IPS-18c (cell line): ENCODE data around the gene IMMP2L.
"Not testable (repeated sequence)": the region's sequence is repeated elsewhere in the genome, so short reads cannot be mapped to it uniquely, and the experiment has no call there.

Experiments
- H3K4me3 ChIP-seq: 2 replicates; pipeline ENCODE4 v1.7.0; 2013; ENCODE audit warnings: low read depth, mild to moderate bottlenecking, low read length, moderate library complexity; ENCODE audit not compliant: insufficient read depth
- H3K9me3 ChIP-seq: one replicate; pipeline ENCODE4 v1.6.1; 2013; ENCODE audit warnings: mild to moderate bottlenecking, low read length, moderate library complexity; ENCODE audit not compliant: control insufficient read depth, insufficient read depth

IMMP2L gene

DNA sequence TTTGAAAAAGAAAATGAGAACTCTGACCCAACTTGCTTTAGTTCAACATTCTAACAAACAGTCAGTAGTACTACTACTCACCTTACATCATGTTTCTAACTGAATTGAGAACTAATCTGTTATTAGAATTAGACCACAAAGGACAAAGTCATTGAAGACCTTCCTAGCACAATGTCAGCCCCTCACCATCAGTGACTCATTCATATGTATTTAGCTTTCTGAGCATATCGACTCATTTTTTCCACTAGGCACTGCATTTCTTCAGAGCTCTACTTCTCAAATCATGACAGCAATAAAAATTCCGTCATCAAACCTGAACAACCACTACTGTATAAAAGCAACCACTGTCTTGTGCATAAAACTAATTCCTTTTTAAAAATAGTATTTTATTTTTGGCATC lies 475.8 kb downstream of the IMMP2L start:
- no peaks in the 10 kb centered on the region for H3K9me3 ChIP-seq
- H3K4me3 ChIP-seq, result no peak overlapping the region

DNA sequence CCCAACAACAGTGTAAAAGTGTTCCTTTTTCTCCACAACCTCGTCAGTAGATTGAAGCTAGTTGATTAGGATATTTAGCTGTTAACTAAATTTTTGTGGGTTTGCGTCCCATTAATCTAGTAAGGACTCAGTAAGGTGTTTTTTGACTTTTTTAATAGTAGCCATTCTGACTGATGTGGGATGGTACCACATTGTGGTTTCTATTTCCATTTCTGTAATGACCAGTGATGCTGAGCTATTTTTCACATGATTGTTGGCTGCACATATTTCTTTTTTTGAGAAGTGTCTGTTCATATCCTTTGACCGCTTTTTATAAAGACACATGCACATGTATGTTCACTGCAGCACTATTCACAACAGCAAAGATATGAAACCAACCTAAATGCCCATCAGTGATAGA lies 476.9 kb downstream of the IMMP2L start:
- H3K9me3 ChIP-seq, result no peaks in the 10 kb centered on the region
- no peak overlapping the region for H3K4me3 ChIP-seq

DNA sequence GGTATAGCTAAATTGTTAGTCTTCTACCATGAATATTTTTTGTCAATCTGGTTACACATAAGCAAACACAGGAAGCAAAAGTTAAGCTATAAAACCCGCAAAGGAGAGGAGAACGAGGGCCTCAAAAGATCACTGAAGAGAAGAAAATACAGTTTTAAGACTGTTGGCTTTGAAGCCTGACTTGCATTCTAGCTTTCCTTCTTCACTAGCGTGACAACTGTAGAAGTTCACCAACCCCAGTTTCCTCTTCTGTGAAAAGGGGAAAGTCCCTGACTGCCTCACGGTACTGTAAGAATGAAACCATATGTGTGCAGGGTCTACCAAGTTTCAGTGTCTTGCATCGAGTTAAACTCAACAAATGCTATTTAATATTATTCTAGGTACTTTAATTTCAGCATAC lies 478.9 kb downstream of the IMMP2L start:
- H3K9me3 ChIP-seq, result no peaks in the 10 kb centered on the region

DNA sequence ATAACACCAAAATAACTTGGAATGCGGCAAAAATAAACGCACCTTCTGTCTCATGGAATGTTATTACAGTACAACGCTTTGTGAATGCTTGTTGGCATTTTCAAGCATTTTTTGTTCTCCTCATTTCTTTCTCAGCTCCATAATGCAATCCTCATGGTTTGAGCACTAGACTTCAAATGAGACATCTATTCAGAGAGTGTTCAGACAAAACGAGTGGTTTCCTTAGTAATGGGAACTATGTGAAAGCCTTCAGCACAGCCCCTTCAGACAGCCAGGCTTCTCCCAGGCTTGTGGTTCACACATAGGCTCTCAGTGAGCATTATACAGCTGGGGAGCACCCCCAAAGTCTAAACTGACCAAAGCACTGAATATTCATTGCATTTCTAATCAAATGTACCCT lies 479.9 kb downstream of the IMMP2L start:
- Histone ChIP-seq H3K9me3 (no peaks in the 10 kb centered on the region), H3K4me3 (no peak overlapping the region)

More for the DNA sequence above, 478.9 kb downstream of the IMMP2L start:
- H3K4me3 ChIP-seq, result no peak overlapping the region

DNA sequence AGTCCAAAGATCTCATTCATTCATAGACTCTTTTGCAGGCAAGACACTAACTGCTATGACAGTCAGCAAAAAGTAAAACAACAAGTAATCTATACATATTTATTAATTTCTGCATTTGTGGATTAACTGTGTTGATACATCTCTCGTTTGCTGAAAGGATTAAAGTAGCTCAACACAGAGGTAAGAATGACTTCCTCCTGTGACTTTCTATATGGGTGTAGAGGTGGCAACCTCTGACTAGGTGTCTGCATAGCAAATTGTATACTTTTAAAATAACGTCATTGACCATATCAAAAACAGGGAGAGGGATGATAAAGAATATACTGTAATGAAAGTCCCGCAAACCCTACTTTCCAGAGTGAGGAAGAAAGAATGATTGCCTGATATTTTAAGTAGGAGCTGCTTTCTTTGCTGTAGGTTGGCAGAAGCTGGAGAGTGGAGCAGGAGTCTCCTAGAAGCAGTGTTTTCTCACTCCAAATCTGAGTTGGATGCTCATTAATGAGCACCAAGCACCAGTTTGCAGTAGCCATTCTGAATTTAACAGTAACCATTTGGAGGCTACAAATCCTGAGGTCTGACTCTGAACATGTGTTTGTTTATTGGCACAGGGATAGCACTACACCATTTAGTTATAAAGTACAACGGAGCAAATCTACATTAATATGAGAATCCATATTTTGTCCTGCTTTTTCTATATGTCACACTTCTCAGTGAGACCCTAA lies 480.6 kb downstream of the IMMP2L start:
- no peaks in the 10 kb centered on the region for H3K9me3 ChIP-seq

DNA sequence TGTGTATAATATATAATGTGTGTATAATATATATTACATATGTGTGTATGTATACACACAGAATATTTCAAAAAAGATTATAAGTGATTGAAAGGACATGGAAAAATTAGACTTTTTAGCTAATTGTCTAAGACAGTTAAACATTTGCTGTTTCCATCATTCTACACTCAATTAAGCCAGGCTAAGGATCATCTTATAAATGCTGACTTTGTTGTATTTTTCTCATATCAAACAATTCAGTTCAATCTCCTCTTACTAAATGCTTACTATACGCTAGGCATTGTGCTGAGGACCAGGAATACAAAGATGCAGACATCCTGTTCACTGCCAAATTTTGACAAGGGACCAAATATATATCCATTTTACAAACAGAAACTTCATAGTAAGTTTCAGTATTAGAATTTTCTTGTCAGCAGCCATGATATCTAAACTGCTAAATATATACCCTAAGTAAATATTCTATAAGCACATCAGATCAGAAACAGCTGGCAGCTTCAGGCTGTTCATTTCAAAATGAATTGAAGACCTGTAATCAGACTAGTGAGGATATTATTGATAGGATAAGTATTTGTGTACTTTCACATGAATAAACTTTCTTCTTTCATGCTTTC lies 481.7 kb downstream of the IMMP2L start:
- Histone ChIP-seq H3K9me3 (no peaks in the 10 kb centered on the region), H3K4me3 (no peak overlapping the region)

More for the DNA sequence above, 480.6 kb downstream of the IMMP2L start:
- H3K4me3 ChIP-seq, result no peak overlapping the region

DNA sequence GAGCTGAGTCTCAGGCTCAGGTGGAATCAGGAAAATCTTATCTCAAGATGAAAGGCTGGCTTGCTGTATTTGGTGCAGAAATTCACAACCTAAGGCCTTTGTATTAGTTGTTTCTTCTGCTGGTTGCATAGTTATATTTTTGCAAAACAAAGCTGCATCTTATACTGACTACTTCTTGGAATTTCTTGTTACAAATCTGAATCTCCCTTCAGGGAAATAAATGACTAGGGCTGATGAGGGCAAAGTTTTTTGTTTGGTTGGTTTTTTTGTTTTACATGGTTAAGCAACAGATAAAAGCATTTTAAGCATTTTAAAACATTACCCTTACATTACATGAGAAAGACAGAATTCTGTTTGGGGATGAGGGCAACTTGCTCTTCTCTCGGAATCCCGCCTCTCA lies 485.3 kb downstream of the IMMP2L start:
- no peaks in the 10 kb centered on the region for H3K9me3 ChIP-seq

DNA sequence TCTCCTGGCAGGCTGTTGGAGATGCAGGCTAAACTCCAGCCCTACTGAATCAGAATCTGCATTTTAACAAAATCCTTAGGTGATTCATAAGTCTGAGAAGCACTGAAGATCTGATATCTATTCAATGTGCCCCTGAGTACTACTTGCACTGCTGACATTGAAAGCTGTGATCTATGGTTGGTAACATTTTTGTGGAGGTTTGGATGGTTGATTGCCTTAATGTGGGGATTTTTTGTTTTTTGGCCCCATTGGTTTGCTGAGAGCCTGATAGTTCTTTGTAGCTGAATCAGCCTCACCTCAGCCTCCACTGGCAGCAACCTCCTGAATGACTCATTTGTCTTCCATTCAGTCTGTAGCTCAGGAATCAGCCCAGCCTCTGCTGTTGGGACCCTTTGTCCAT lies 486.1 kb downstream of the IMMP2L start:
- no peak overlapping the region for H3K4me3 ChIP-seq
- no peaks in the 10 kb centered on the region for H3K9me3 ChIP-seq

More for the DNA sequence above, 485.3 kb downstream of the IMMP2L start:
- H3K4me3 ChIP-seq, result no peak overlapping the region

DNA sequence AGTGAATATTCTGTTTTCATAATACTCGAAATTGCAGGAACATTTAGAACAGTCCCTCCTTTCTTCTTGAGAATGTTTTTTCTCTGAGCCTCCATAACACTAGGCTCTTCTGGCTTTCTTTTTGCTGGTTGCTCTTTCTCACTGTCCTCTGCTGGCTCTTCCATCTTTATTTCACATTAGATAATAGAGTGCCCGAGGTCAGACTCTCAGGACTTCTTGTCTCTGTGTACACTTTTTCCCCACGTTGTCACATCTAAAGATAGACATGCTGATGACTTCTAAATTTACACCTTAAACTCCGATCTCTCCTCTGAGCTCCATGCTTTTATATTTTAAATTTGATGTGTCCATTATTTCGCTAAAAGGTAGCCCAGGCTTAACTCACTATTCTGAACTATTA lies 486.8 kb downstream of the IMMP2L start:
- H3K4me3 ChIP-seq, result no peak overlapping the region
- H3K9me3 ChIP-seq, result no peaks in the 10 kb centered on the region

DNA sequence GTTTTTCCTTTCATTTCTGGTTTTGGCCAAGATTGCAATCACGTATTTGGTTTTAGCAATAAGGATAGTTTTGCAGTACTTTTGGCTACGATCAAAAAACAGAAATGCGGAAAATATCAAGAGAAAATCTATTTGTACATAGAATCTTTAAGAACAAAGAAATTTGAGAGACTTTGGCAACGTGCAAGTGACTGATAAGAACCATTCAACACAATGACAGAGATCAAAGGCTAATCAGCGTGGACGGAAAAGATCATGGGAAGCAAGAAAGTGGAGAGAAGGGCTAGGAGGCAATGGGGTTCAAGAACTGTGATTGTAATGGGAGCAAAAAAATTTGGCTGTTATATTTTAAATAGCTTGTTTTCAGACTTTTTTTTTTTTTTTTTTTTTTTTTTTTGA lies 487.5 kb downstream of the IMMP2L start:
- Histone ChIP-seq H3K4me3 (no peak overlapping the region), H3K9me3 (no peaks in the 10 kb centered on the region)

DNA sequence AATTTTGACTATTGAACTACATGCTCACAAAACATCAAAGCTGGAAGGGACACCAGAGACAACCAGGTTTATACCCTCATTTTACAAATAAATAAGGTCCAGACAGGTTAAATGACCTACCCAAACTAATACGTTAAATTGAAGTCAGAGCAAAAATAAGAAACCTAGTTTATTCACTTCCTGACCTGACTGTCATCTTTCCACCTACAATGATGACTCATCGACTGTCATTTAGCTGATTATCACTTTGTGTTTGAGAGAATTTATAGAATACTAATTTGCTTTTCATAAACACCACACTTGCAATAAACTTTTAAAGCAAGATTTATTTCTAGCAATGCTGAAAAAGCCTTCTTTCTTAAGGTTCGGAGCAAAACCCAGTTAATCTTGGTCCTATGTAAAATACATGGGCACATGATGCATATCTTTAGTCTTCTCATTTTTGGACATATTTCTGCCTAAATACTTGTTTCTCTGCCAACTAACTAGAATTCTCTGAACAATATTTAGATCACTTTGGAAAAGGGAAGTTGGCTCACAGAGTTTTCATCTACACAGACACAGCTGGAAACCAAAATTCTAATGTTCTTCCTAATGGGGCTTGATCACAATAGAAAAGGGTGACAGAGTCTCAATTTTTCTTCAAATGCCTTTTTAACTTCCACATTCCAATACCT lies 488.1 kb downstream of the IMMP2L start:
- H3K4me3 ChIP-seq, result no peak overlapping the region

DNA sequence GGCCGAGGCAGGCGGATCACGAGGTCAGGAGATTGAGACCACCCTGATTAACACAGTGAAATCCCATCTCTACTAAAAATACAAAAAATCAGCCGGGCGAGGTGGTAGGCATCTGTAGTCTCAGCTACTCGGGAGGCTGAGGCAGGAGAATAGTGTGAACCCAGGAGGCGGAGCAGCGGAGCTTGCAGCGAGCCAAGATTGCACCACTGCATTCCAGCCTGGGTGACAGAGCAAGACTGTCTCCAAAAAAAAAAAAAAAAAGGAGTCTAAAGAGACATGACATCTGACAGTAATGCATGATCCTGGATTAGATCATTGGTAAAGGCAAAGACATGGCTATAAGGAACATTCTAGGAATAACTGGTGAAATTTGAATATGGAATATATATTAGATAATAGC lies 489.6 kb downstream of the IMMP2L start:
- not testable (repeated sequence) for H3K9me3 ChIP-seq, H3K4me3 ChIP-seq

More for the DNA sequence above, 488.1 kb downstream of the IMMP2L start:
- H3K9me3 ChIP-seq, result no peaks in the 10 kb centered on the region

DNA sequence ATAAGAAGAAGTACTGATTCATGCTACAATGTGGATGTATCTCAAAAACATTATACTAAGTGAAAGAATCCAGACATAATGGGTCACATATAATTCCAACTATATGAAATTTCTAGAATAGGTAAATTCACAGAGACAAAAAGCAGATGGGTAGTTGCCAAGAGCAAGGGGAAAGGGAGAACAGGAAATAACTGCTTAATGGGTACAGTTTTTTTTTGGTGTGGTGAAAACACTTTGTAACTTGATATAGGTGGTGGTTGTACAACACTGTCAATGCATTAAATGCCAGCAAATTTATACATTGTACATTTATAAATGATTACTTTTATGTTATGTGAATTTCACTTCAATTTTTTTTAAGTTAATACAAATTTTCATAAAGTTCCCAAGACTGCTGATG lies 490.7 kb downstream of the IMMP2L start:
- H3K4me3 ChIP-seq, result no peak overlapping the region

DNA sequence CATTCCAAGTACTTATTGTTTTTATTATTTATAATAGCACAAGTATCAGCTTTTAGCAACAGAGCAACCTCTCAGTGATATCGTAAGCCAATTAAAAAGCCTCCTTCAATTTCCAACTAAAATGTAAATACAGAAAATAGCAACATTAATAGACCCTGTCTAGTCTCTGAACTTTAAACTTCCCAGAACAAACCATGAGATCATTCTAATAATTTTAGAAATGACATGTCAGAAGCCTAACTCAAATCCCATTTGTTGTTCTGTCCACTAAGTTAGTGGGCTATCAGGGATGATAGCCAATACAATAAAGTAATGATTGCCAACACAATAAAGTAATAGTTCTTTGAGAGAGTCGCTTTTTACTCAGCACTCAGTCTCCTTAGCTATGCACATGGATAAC lies 493.7 kb downstream of the IMMP2L start:
- Histone ChIP-seq H3K9me3 (peaks cover 3% of the 10 kb centered on the region), H3K4me3 (no peak overlapping the region)

More for the DNA sequence above, 490.7 kb downstream of the IMMP2L start:
- no peaks in the 10 kb centered on the region for H3K9me3 ChIP-seq

DNA sequence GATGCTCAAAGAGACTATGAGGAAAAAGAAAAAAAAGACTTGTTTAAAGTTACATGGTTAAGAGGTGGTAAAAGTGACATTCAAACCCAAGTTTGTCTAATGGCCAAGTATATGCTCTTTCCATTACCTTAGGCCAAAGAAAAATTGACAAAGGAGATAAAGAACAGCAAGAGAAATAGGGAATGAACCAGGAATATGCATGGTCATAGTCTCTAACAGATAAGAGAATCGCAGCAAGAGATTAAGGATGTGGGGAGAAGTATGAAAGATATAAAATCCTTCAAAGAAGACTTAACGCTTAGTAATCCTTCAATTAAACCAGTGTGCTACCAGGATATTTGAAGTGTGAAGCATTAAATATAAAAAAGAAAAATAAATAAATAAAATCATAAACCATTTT lies 494.6 kb downstream of the IMMP2L start:
- H3K4me3 ChIP-seq, result no peak overlapping the region
- peaks cover 3% of the 10 kb centered on the region for H3K9me3 ChIP-seq

DNA sequence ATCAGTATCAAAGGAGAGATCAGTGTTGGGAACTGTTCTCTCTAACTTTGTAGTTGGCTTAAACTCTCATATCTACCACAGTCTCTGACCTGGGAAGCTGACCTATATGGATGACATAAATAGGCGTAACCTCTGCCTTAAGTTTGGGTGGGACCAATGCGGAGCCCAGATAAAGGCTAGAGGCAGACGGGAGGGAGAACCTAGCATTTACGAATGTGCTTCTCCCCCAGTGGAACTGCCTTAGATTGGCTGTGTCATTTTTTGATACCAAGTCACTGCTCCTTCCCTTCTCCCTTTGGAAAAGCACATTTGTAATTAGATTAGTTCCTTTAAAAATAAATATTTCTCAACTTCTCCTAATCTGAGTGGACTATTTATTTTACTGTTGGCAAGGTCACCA lies 495.0 kb downstream of the IMMP2L start:
- Histone ChIP-seq H3K9me3 (peaks cover 3% of the 10 kb centered on the region), H3K4me3 (no peak overlapping the region)

DNA sequence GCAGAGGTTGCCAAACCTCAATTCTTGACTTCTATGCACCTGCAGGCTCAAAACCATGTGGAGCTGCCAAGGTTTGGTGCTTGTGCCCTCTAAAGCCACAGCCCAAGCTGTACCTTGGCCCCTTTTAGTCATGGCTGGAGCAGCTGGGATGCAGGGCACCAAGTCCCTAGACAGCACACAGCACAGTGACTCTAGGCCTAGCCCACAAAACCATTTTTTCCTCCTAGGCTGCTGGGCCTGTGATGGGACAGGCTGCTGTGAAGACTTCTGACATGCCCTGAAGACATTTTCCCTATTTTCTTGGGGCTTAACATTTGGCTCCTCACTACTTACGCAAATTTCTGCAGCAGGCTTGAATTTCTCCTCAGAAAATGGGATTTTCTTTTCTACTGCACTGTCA lies 499.1 kb downstream of the IMMP2L start:
- Histone ChIP-seq H3K4me3 (no peak overlapping the region), H3K9me3 (peaks cover 3% of the 10 kb centered on the region)

DNA sequence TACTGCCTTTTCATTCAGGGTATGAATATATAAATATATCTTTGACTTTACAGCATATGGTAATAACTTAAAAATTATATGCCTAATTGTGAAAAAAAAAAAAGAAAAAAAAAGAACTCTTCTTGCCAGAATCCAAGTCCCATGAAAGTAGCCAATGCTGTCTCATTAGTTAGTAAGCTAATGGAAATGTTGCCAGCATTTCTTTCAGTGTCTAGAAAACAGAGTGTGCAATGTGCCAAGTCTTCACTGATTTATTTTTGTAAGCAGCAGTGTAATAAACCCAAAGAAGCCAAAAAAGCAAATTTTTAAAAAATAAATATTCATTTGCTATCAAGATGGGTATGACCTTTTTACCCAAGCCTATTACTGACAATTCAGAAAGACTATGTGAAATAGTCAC lies 502.5 kb downstream of the IMMP2L start:
- Histone ChIP-seq H3K9me3 (no peaks in the 10 kb centered on the region), H3K4me3 (no peak overlapping the region)
